Measurements from ENCODE around the gene MIEF1.

MIEF1 gene

DNA sequence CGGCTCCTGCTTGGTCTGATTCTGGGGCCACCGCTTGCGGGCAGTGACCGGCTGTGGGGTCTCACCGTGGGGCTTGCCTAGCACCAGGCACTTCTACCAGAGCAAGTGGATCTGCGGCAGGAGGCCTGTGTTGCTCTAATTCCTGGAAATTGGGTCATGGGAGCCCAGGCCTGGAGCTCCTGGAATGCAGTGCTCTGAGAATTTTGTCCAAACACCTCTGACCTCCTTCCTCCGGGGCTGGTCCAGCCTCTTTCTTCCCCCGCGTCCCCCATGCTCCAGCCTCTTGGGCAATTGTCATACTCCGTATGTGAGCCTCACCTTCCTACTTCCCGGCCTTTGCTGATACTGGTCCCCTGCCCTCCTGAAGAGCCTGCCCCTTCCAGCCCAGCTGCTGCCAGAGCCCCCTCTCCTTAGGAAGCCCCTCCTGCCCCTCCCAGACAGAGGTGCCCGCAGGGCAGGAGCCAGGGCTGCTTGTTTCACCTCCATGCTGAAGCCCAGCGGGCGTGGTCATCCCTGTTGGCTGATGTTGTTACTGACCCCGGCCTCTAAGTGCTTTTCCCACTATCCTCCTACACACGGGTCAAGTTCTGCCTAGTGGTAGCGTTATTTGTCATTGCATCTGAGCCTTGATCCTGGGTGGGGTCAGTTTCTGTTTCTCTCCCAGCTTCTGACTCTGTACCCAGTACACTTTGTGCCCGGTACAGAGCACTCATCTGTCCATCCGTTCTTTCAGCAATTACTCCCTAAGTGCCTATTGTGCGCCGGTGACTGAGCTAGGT is 35.7 kb upstream of the MIEF1 start:
- in situ Hi-C loops (cut with MboI; ENCODE audit: low pct_unique_long_range_greater_than_20kb, low sequenced_read_pairs, unreplicated experiment) = no loop called here
- TF ChIP-seq, protein P1, sequence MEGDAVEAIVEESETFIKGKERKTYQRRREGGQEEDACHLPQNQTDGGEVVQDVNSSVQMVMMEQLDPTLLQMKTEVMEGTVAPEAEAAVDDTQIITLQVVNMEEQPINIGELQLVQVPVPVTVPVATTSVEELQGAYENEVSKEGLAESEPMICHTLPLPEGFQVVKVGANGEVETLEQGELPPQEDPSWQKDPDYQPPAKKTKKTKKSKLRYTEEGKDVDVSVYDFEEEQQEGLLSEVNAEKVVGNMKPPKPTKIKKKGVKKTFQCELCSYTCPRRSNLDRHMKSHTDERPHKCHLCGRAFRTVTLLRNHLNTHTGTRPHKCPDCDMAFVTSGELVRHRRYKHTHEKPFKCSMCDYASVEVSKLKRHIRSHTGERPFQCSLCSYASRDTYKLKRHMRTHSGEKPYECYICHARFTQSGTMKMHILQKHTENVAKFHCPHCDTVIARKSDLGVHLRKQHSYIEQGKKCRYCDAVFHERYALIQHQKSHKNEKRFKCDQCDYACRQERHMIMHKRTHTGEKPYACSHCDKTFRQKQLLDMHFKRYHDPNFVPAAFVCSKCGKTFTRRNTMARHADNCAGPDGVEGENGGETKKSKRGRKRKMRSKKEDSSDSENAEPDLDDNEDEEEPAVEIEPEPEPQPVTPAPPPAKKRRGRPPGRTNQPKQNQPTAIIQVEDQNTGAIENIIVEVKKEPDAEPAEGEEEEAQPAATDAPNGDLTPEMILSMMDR (IDR thresholded peaks at IDR 0.05; ENCODE audit: extremely low read depth, insufficient read depth, missing control alignments) = no peak
- no peak for DNase-seq (ENCODE audit: low spot score)

DNA sequence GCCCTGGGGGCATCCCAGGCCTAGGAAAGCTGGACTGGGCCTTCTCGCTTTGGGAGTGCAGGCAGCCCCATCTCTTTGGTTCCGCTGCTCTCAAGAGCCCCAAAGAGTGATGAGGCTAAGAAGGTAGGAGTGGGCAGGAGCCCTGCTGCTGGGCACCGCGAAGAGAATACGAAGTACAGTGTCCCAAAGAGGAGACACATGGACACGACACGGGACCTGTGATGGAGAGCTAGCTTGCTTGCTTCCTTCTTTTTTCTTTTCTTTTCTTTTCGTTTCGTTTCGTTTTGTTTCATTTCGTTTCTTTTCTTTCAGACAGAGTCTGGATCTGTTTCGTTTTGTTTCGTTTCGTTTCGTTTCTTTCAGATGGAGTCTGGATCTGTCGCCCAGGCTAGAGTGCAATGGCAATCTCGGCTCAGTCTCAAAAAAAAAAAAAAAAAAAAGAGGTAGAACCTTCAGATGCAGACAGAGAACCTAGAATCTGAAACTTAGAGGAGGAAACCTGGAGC is 34.6 kb upstream of the MIEF1 start:
- TF ChIP-seq, protein P1 (IDR thresholded peaks at IDR 0.05; ENCODE audit: extremely low read depth, insufficient read depth, missing control alignments) = no peak
- in situ Hi-C loops (cut with MboI; ENCODE audit: low pct_unique_long_range_greater_than_20kb, low sequenced_read_pairs, unreplicated experiment) = no loop called here
- DNase-seq (ENCODE audit: low spot score) = no peak

DNA sequence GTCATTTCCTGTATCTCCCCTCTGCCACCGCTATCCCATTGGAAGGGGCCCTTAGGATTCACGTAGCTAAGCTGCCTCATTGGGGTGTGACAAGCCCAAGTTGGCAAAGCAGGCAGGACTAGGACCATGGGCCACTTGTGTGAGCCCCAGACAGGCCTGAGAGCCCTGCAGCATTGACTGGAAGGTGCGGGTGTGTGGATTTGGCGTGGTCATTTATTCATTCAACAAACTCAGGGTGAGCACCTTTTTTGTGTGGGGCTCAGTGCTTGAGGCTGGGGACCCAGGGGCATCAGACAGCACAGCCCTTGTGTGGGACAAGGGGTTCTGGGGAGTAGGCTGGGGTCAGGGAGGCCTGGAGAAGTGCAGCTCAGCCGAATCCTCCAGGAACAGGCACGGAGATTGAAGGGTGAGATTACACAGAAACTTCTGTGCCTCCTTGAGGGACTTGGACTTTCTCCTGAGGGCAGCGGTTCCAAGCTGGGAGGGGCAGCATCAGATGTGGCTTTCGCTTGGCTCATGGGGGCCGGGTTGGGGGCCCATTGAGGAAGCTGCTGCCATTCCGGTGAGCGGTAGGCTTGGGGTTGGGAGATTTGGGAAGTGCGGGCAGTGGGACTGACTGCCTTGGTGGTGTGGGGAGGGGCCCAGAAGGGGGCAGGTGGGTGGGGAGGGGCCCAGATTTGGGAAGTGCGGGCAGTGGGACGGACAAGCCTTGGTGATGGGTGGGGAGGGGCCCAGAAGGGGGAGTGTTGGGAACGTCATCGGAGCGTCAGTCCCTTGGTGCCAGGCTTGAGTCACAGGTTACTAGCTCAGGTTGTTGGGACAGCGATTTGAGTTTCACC is 33.4 kb upstream of the MIEF1 start:
- in situ Hi-C loops (cut with MboI; ENCODE audit: low pct_unique_long_range_greater_than_20kb, low sequenced_read_pairs, unreplicated experiment) = no loop called here
- DNase-seq (ENCODE audit: low spot score) = no peak
- TF ChIP-seq, protein P1 (IDR thresholded peaks at IDR 0.05; ENCODE audit: extremely low read depth, insufficient read depth, missing control alignments) = no peak

DNA sequence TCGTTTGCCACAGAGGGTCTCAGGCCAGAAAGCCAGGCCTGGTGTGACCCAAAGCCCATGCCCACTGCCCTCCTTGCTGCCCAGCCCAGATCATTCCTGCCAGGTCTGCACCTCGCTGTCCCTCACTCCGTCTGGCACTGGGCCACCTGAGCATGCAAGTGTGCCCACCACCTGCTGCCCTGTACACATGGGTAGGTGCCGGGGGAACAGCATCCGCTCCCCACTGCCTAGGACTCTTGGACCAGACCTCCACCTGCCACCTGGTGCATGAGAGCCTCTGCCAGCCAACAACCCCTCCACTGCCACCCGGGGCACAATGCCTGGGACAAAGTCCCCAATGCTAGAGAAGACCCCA is 32.8 kb upstream of the MIEF1 start:
- TF ChIP-seq, protein P1 (IDR thresholded peaks at IDR 0.05; ENCODE audit: extremely low read depth, insufficient read depth, missing control alignments) = no peak
- no peak for DNase-seq (ENCODE audit: low spot score)
- in situ Hi-C loops (cut with MboI; ENCODE audit: low pct_unique_long_range_greater_than_20kb, low sequenced_read_pairs, unreplicated experiment) = no loop called here

DNA sequence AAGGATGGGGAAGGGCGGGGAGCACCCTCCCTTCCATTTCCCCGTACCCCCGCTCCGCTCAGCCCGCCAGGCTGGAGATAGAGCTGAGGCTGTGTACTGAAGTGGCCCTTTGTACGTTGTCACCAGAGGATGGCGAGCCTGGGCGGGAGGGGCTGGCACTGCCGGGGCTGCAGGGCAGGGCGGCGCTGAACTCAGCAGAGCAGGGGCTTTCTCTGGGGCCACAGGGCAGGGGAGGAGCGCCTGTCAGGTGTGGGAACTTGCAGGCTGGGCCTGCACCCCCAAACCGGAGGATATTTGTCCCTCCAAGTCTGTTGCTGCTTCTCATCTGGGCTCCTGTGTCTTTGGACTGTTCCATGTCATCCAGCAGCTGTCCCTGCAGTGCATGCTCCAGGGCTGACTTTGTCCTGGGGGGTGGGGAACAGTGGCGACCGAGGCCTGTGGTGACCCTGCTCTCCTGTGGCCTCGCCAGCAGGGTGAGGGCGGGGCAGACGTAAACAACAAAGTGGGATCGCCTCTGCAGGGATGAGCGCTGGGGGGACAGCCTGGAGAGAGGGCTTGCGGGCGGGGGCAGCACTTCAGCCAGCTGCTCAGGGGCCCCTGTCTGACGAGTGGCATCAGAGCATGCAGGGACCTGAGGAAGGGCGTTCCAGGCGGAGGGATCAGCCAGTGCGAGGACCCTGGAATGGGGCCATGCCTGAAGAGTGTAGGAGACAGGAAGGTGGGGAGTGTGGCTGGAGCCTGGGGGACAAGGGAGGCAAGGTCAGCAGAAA is 32.2 kb upstream of the MIEF1 start:
- TF ChIP-seq, protein P1 (IDR thresholded peaks at IDR 0.05; ENCODE audit: extremely low read depth, insufficient read depth, missing control alignments) = no peak
- in situ Hi-C loops (cut with MboI; ENCODE audit: low pct_unique_long_range_greater_than_20kb, low sequenced_read_pairs, unreplicated experiment) = no loop called here

More for the DNA sequence above, 32.2 kb upstream of the MIEF1 start:
- no peak for DNase-seq (ENCODE audit: low spot score)
